ENCODE results near the gene HNRNPA2B1. TPM values are rescaled to one million over a fixed set of nuclear protein-coding genes. Genes with fewer than 3 reads are reported as not detected.

Gene HNRNPA2B1
- total RNA-seq, 1 donor from 2014 or later: 723 TPM

DNA sequence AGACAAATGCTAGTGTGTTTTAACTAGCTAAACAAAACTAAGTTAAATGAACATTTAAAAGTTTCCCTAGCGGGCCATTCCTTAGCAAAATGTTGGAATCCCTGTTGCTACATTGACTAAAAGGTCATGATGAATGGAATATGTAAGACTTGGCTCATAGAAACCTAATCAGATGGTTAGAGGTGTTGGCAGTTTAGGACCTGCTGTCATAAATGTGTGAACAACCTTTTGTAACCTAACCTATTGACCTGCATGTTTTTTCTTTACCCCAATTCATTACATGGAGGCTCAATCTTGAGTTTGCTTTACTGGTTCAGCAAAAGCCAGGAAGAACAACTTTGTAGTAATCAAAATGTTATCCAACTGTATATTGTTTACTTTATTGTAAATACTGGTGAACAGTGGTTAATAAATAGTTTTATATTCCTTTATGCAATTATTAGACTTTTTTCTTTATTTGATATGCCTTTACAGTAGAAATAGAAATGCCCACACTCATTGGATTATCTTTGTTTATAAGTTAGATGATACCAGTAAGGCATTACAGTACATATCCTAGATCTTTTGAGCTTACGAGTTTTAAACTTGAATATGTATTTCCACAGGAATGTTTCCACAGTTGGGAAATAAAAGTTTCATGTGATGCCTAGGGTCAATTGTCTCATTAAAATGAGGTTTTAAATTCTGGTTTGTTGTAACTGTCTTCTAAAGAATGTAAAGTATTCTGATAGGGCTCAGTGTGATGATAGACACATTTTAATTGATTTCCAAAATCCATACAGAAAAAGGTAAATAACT is 12.6 kb upstream of the HNRNPA2B1 start:
- peaks cover 35% of the 10 kb centered on the region for H3K36me3 Mint-ChIP-seq
- no peak overlapping the region for H3K27ac Mint-ChIP-seq

DNA sequence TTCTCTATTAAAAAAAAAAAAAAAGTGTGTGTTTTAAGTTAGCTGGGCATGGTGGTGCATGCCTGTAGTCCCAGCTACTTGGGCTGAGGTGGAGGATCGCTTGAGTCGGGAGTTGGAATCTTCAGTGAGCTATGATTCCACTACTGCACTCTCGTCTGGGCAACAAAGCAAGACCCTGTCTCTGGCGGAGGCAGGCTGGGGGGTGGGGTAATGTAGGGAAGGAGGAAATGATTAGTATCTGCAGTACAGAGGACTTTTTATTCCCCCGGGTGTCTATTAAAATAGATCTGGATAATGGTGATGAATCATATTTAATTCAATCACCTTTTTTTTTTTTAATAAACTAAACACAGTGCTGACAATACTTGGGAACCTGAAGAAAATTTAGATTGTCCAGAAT is 7.5 kb upstream of the HNRNPA2B1 start:
- H3K4me3 Mint-ChIP-seq: no peak overlapping the region
- H3K27me3 Mint-ChIP-seq (ENCODE audit: low read depth): no peaks in the 10 kb centered on the region
- peak overlapping the region; percentile 53 for H3K27ac Mint-ChIP-seq
- TF ChIP-seq, protein P1, sequence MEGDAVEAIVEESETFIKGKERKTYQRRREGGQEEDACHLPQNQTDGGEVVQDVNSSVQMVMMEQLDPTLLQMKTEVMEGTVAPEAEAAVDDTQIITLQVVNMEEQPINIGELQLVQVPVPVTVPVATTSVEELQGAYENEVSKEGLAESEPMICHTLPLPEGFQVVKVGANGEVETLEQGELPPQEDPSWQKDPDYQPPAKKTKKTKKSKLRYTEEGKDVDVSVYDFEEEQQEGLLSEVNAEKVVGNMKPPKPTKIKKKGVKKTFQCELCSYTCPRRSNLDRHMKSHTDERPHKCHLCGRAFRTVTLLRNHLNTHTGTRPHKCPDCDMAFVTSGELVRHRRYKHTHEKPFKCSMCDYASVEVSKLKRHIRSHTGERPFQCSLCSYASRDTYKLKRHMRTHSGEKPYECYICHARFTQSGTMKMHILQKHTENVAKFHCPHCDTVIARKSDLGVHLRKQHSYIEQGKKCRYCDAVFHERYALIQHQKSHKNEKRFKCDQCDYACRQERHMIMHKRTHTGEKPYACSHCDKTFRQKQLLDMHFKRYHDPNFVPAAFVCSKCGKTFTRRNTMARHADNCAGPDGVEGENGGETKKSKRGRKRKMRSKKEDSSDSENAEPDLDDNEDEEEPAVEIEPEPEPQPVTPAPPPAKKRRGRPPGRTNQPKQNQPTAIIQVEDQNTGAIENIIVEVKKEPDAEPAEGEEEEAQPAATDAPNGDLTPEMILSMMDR (IDR thresholded peaks at IDR 0.05; ENCODE audit: unreplicated experiment): no peak
- peaks cover 37% of the 10 kb centered on the region for H3K4me1 Mint-ChIP-seq
- H3K9me3 Mint-ChIP-seq: no peaks in the 10 kb centered on the region
- peaks cover 43% of the 10 kb centered on the region for H3K36me3 Mint-ChIP-seq
- DNase-seq (ENCODE audit: low spot score in 2 of 2, unreplicated experiment in 2 of 2): no peak

More for the DNA sequence above, 12.6 kb upstream of the HNRNPA2B1 start:
- Mint-ChIP-seq H3K9me3 (peaks cover 4% of the 10 kb centered on the region), H3K4me1 (peaks cover 2% of the 10 kb centered on the region), H3K27me3 (ENCODE audit: low read depth) (no peaks in the 10 kb centered on the region), H3K4me3 (no peak overlapping the region)
- TF ChIP-seq, protein P1 (IDR thresholded peaks at IDR 0.05; ENCODE audit: unreplicated experiment): no peak
- DNase-seq (ENCODE audit: low spot score in 2 of 2, unreplicated experiment in 2 of 2): no peak

DNA sequence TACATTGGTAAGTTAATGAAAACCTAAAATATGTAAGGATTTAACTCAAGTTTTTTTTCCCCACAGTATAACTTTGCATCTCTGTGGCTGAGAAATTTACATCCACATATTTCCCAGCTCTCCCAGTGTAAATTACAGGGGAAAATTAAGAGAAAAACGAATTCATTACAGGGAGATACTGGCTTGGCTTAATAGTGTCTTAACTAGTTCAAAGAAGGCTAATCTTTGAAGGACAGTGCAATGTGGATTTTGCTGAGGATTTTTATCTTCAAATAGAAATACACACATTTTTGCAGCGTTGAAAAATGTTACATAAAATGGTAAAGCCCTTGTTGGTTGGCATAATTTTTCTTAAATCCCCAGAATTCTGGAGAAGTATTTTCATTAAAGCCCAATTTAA is 2.5 kb upstream of the HNRNPA2B1 start:
- Mint-ChIP-seq H3K27me3 (ENCODE audit: low read depth) (no peaks in the 10 kb centered on the region), H3K36me3 (peaks cover 18% of the 10 kb centered on the region), H3K4me3 (peak overlapping the region; percentile 84), H3K4me1 (peaks cover 39% of the 10 kb centered on the region), H3K27ac (peak overlapping the region; percentile 93), H3K9me3 (no peaks in the 10 kb centered on the region)
- DNase-seq (ENCODE audit: low spot score in 2 of 2, unreplicated experiment in 2 of 2): no peak
- TF ChIP-seq, protein P1 (IDR thresholded peaks at IDR 0.05; ENCODE audit: unreplicated experiment): no peak

DNA sequence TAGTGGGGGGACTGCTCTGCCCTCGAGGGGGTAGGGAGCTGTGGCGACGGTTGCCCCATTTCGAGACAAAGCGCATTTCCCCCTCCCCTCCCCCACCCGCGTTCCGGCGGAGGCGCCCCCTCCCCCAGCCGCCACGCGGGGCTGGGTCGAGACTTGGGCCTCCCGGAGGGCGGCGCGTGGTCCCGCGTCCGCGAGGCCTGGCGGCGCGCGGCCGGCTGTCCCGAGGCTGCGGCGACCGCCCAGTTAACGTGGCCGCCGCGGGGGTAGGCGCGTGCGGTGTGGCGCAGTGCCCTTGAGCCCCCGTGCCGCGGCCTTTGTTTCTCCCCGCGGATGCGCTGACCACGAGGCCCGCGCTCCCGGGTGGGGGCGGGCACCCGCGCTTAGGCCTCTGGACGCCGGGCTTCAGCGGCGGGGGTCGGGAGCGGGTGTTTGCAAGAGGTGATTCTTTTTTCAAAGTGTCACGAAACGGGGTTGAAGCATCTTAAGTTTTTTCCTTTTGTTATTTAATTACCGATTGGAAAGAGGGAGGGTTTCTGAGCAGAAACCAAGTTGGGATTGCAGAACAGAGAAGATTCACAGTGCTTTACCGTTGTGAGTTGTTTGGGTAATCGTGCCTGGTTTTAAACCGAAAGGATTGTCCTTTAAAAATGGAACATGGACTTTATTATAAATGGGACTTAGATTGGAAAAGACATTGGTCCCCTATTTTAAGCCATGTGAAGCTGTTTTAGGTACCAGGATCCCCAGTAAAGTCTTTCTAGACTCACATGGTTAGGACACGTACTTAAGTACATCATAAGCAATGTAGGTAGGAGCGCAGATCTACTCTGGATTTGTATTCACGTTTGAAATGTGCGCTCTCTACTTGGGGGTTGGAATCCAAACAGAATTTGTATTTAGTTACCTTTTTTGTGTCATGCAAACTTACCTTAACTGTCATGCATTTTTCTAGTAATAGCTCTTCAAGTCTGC is 1.8 kb upstream of the HNRNPA2B1 start:
- H3K4me1 Mint-ChIP-seq: peaks cover 43% of the 10 kb centered on the region
- TF ChIP-seq, protein P1 (IDR thresholded peaks at IDR 0.05; ENCODE audit: unreplicated experiment): no peak
- H3K36me3 Mint-ChIP-seq: peaks cover 16% of the 10 kb centered on the region
- peak overlapping the region; percentile 84 for H3K4me3 Mint-ChIP-seq
- no peaks in the 10 kb centered on the region for H3K9me3 Mint-ChIP-seq
- no peaks in the 10 kb centered on the region for H3K27me3 Mint-ChIP-seq (ENCODE audit: low read depth)
- H3K27ac Mint-ChIP-seq: peak overlapping the region; percentile 93
- peak in 1 of 2 experiments; percentile 41 for DNase-seq (ENCODE audit: low spot score in 2 of 2, unreplicated experiment in 2 of 2)

DNA sequence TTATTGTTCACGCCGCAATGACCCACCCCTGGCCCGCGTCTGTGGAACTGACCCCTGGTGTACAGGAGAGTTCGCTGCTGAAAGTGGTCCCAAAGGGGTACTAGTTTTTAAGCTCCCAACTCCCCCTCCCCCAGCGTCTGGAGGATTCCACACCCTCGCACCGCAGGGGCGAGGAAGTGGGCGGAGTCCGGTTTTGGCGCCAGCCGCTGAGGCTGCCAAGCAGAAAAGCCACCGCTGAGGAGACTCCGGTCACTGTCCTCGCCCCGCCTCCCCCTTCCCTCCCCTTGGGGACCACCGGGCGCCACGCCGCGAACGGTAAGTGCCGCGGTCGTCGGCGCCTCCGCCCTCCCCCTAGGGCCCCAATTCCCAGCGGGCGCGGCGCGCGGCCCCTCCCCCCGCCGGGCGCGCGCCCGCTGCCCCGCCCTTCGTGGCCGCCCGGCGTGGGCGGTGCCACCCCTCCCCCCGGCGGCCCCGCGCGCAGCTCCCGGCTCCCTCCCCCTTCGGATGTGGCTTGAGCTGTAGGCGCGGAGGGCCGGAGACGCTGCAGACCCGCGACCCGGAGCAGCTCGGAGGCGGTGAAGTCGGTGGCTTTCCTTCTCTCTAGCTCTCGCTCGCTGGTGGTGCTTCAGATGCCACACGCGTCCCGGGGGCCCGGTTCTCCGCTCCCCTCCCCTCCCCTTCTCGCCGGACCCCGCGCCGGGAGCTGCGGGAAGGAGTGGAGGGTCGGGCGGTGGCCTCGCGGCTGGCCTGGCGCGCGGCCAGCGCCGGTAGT is 887 bp upstream of the HNRNPA2B1 start, which contains the start of gene CBX3:
Gene CBX3, plus strand, starts transcription at position 499 of the 772 bp plus-strand sequence. CDS start 1,254 bp downstream, outside the sequence.
- H3K4me3 Mint-ChIP-seq: peak within 1 kb of the TSS; percentile 99
- TF ChIP-seq, protein P1 (IDR thresholded peaks at IDR 0.05; ENCODE audit: unreplicated experiment): no peak
- peaks cover 49% of the 10 kb centered on the region for H3K4me1 Mint-ChIP-seq
- DNase-seq (ENCODE audit: low spot score in 2 of 2, unreplicated experiment in 2 of 2): peak; percentile 89 to 93
- peaks cover 18% of the 10 kb centered on the region for H3K36me3 Mint-ChIP-seq
- no peaks in the 10 kb centered on the region for H3K27me3 Mint-ChIP-seq (ENCODE audit: low read depth)
- H3K9me3 Mint-ChIP-seq: no peaks in the 10 kb centered on the region
- H3K27ac Mint-ChIP-seq: peak within 1 kb of the TSS; percentile 100

Data from mesothelial cell of epicardium (in vitro differentiated cells).